ENCODE data around the gene TMCO5A.

GRCh38 chr15:37907136-37907535 lies 27.3 kb upstream of the TMCO5A start:
- TF ChIP-seq CTCF (conservative IDR thresholded peaks at IDR 0.05; ENCODE audit: low read length) (no peak), EZH2phosphoT487 (IDR thresholded peaks at IDR 0.05; ENCODE audit: borderline replicate concordance, low read depth, low read length) (no peak)

All from OCI-LY7 (cell line).